Endothelial cell of umbilical vein (primary cell): ENCODE results near the gene FSTL1. TPM values are rescaled to one million over a fixed set of nuclear protein-coding genes. Genes with fewer than 3 reads are reported as not detected.

Experiments used
- BruUV-seq: library from RNA; stranded (reverse); fragments of 400-500 nt; replicated peaks from 2 replicates; lab custom pipeline; 2021; lab: Mats Ljungman, UMichigan
- CTCF ChIA-PET: fragments of 300-600, 350-600 bp; sonication (Branson Sonifier 250); formaldehyde crosslinking; loops from one replicate; lab custom pipeline; 2021; ENCODE audit warnings: antibody characterized with exemption, inconsistent platforms; lab: Charles Lee
- POLR2A ChIA-PET: fragments of 300-600, 350-600 bp; sonication (Branson Sonifier 250); formaldehyde crosslinking; loops from one replicate; lab custom pipeline; 2021; ENCODE audit warnings: antibody characterized with exemption, inconsistent platforms; lab: Charles Lee
- DNase-seq: peaks from one replicate; pipeline ENCODE4 v3.0.0-alpha.2; 2011; ENCODE audit warnings: low read depth, low spot score
- FAIRE-seq: peaks from 2 replicates; lab custom pipeline; 2011; peaks lifted over from hg19 to GRCh38; lab: Jason Lieb, UNC
- H2AFZ ChIP-seq: 2 replicates; pipeline ENCODE4 v1.6.0; 2012; ENCODE audit warnings: low read depth, low read length, control low read depth, inconsistent platforms
- H3K27ac ChIP-seq: 2 replicates; pipeline ENCODE4 v1.5.1; 2011; ENCODE audit warnings: low read depth, mild to moderate bottlenecking, control low read depth, low read length, moderate library complexity; ENCODE audit not compliant: insufficient read depth
- H3K27me3 ChIP-seq, 2 experiments: 2 replicates each; pipeline versions ENCODE4 v1.6.0 to v1.6.1; 2011; ENCODE audit warnings: low read length in 2 of 2, mixed read lengths in 1 of 2; ENCODE audit not compliant: control insufficient read depth in 2 of 2, insufficient read depth in 2 of 2
- H3K36me3 ChIP-seq, 2 experiments: 2 replicates in 1 of 2; 3 replicates in 1 of 2; pipeline ENCODE4 v1.5.1; 2011; ENCODE audit warnings: low read length in 2 of 2, mild to moderate bottlenecking in 1 of 2, moderate library complexity in 1 of 2; ENCODE audit not compliant: control insufficient read depth in 2 of 2, insufficient read depth in 2 of 2; ENCODE audit errors: extremely low read depth in 1 of 2
- H3K4me1 ChIP-seq: 3 replicates; pipeline ENCODE4 v1.5.1; 2011; ENCODE audit warnings: mild to moderate bottlenecking, low read length; ENCODE audit not compliant: control insufficient read depth, insufficient read depth; ENCODE audit errors: extremely low read depth
- H3K4me2 ChIP-seq: 2 replicates; pipeline ENCODE4 v1.6.1; 2011; ENCODE audit warnings: low read length, control low read depth, mixed read lengths; ENCODE audit not compliant: insufficient read depth
- H3K4me3 ChIP-seq, 3 experiments: fragments of 200-600 bp in 1 of 3; sonication (generic), shearing (Covaris generic) in 1 of 3; replicated peaks in 1 of 3; 2 replicates each; pipeline ENCODE4 v1.5.1; 2011 to 2016; ENCODE audit warnings: control low read depth in 3 of 3, low read length in 3 of 3, mild to moderate bottlenecking in 2 of 3, inconsistent platforms in 1 of 3, low read depth in 1 of 3, moderate library complexity in 1 of 3; ENCODE audit not compliant: insufficient read depth in 1 of 3
- H3K79me2 ChIP-seq: 2 replicates; pipeline ENCODE4 v1.6.0; 2012; ENCODE audit warnings: low read length, inconsistent platforms; ENCODE audit not compliant: control insufficient read depth, insufficient read depth
- H3K9ac ChIP-seq: replicated peaks from 2 replicates; pipeline ENCODE3; 2011; ENCODE audit warnings: low read length, control low read depth; ENCODE audit not compliant: insufficient read depth; ENCODE audit errors: extremely low read depth
- H3K9me1 ChIP-seq: replicated peaks from 3 replicates; pipeline ENCODE4 v1.6.0; 2011; ENCODE audit warnings: mild to moderate bottlenecking, low read length; ENCODE audit not compliant: control insufficient read depth, insufficient read depth; ENCODE audit errors: extremely low read depth
- H3K9me3 ChIP-seq: replicated peaks from 2 replicates; pipeline ENCODE4 v1.5.1; 2012; ENCODE audit warnings: low read length, inconsistent platforms; ENCODE audit not compliant: control insufficient read depth, insufficient read depth
- H4K20me1 ChIP-seq: replicated peaks from 2 replicates; pipeline ENCODE3; 2011; ENCODE audit warnings: mild to moderate bottlenecking, low read length; ENCODE audit not compliant: control insufficient read depth, insufficient read depth; ENCODE audit errors: extremely low read depth
- EZH2 ChIP-seq: IDR thresholded peaks from 2 replicates; pipeline ENCODE4 v1.6.1; 2012; ENCODE audit warnings: borderline replicate concordance, low read depth, mild to moderate bottlenecking, moderate library complexity, low read length, inconsistent platforms; ENCODE audit not compliant: severe bottlenecking
- FOS ChIP-seq: IDR thresholded peaks from 2 replicates; pipeline ENCODE4 v1.6.1; 2011; ENCODE audit warnings: mild to moderate bottlenecking, low read length, moderate library complexity, borderline replicate concordance; ENCODE audit not compliant: insufficient read depth
- GATA2 ChIP-seq: IDR thresholded peaks from 2 replicates; pipeline ENCODE4 v1.7.0; 2011; ENCODE audit warnings: low read depth, mild to moderate bottlenecking, moderate library complexity, mixed read lengths, low read length; ENCODE audit not compliant: insufficient read length, insufficient read depth
- JUN ChIP-seq: IDR thresholded peaks from 2 replicates; pipeline ENCODE4 v1.6.1; 2011; ENCODE audit warnings: borderline replicate concordance, low read depth; ENCODE audit not compliant: insufficient read length, insufficient read depth
- MAX ChIP-seq: IDR thresholded peaks from 2 replicates; pipeline ENCODE4 v1.6.1; 2011; ENCODE audit not compliant: insufficient read depth, insufficient read length
- MYC ChIP-seq: IDR thresholded peaks from one replicate; pipeline ENCODE4 v1.6.1; 2011; ENCODE audit warnings: mild to moderate bottlenecking, low read depth, low read length
- POLR2A ChIP-seq: IDR thresholded peaks from 2 replicates; pipeline ENCODE4 v1.6.1; 2012; ENCODE audit warnings: low read depth, mild to moderate bottlenecking, control low read depth, low read length
- POLR2AphosphoS5 ChIP-seq: IDR thresholded peaks from 2 replicates; pipeline ENCODE4 v1.6.1; 2012; ENCODE audit warnings: low read depth, mild to moderate bottlenecking, control low read depth, low read length, moderate library complexity; ENCODE audit not compliant: insufficient read depth
- dilution Hi-C: fragments of 300-500 bp; cut with MboI; formaldehyde crosslinking; loops from one replicate; pipeline ENCODE4 v1.15.0; 2019; ENCODE audit warnings: low sequenced_read_pairs; ENCODE audit not compliant: extremely low pct_ligation_motif_present
- intact Hi-C: fragments of 100-400 bp; cut with micrococcal nuclease; formaldehyde crosslinking; loops from one replicate; pipeline ENCODE4 v1.10.0; 2022
- polyA plus RNA-seq, 4 experiments: library from polyadenylated mRNA; depleted of rRNA in 3 of 4; stranded (reverse) in 3 of 4; unstranded in 1 of 4; fragments of >200 nt; gene quantifications; 2 replicates each; pipeline versions ENCODE4 v1.2.1 to v1.2.3, GENCODE V29; 2011 to 2012; ENCODE audit warnings: missing spikeins in 1 of 4
- total RNA-seq: library from RNA; stranded (reverse); gene quantifications from 2 replicates; pipeline ENCODE4 v1.2.3, GENCODE V29; 2021
- TF ChIP-seq, protein P1 (sequence below), 2 donors: IDR thresholded peaks; 1 replicate in 1 of 2; 2 replicates in 1 of 2; pipeline ENCODE4 v1.5.1; 2011; ENCODE audit warnings: low read length in 2 of 2, mild to moderate bottlenecking in 2 of 2, moderate library complexity in 2 of 2, control low read depth in 1 of 2, inconsistent platforms in 1 of 2, low read depth in 1 of 2; ENCODE audit not compliant: insufficient read depth in 1 of 2; ENCODE audit errors: extremely low read depth in 1 of 2

The FSTL1 gene
- total and polyA plus RNA-seq, 2 donors (not counting 3 experiments of a cell fraction or from before 2014, with no cell fraction given), result 235 to 562 TPM

DNA sequence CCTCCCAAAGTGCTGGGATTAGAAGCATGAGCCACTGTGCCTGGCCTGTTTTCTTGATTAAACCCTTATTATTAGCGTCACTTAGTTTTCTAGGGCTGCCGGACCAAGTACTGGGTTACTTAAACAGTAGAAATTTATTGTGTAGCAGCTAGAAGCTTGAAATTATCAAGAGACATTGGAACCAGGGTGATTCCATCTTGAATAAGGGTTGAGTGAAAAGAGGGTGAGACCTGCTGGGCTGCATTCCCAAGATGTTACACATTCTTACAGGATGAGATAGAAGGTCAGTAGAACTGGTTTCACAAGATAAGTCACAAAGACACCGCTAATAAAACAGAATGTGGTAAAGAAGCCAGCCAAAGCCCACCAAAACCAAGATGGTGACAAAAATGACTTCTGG, 18.6 kb upstream of the FSTL1 start:
- no peak for FAIRE-seq

More for the DNA sequence above, 18.6 kb upstream of the FSTL1 start:
- no peak overlapping the region for H3K9ac ChIP-seq
- no peaks in the 10 kb centered on the region for H4K20me1 ChIP-seq
- H3K9me1 ChIP-seq, result no peaks in the 10 kb centered on the region
- H3K27me3 ChIP-seq, result no peaks in the 10 kb centered on the region
- no peaks in the 10 kb centered on the region for H3K79me2 ChIP-seq
- no peak overlapping the region for H3K27ac ChIP-seq
- H2AFZ ChIP-seq, result no peak overlapping the region
- no peaks in the 10 kb centered on the region for H3K36me3 ChIP-seq
- dilution Hi-C loops, result no loop called here
- no peaks in the 10 kb centered on the region for H3K9me3 ChIP-seq
- H3K4me2 ChIP-seq, result no peak overlapping the region
- H3K4me3 ChIP-seq, result no peak overlapping the region
- ChIA-PET POLR2A (no interaction called here), CTCF (no interaction called here)
- BruUV-seq, result no TSS peak
- no peak for TF ChIP-seq EZH2
- TF ChIP-seq MAX, result no peak
- no peak for TF ChIP-seq POLR2AphosphoS5
- TF ChIP-seq GATA2, result no peak
- TF ChIP-seq FOS, result no peak
- no peak for TF ChIP-seq MYC
- no peak for TF ChIP-seq JUN
- no peak for TF ChIP-seq POLR2A
- TF ChIP-seq, protein P1, sequence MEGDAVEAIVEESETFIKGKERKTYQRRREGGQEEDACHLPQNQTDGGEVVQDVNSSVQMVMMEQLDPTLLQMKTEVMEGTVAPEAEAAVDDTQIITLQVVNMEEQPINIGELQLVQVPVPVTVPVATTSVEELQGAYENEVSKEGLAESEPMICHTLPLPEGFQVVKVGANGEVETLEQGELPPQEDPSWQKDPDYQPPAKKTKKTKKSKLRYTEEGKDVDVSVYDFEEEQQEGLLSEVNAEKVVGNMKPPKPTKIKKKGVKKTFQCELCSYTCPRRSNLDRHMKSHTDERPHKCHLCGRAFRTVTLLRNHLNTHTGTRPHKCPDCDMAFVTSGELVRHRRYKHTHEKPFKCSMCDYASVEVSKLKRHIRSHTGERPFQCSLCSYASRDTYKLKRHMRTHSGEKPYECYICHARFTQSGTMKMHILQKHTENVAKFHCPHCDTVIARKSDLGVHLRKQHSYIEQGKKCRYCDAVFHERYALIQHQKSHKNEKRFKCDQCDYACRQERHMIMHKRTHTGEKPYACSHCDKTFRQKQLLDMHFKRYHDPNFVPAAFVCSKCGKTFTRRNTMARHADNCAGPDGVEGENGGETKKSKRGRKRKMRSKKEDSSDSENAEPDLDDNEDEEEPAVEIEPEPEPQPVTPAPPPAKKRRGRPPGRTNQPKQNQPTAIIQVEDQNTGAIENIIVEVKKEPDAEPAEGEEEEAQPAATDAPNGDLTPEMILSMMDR (IDR thresholded peaks at IDR 0.05; ENCODE audit: extremely low read depth in 1 of 2, insufficient read depth in 1 of 2, low read depth in 1 of 2, low read length in 2 of 2), result no peak
- DNase-seq, result no peak
- H3K4me1 ChIP-seq, result no peaks in the 10 kb centered on the region
- intact Hi-C loops, result no loop called here
